Measurements from ENCODE around the gene PNPLA7. TPM values are rescaled to one million over a fixed set of nuclear protein-coding genes. Genes with fewer than 3 reads are reported as not detected.

PNPLA7 gene
- total and polyA plus RNA-seq, 2 of the 8 experiments (the other 6 are each of a cell fraction or from before 2014, with no cell fraction given), result 0.35 to 0.47 TPM

GRCh38 chr9:137480686-137481683 is 69.2 kb downstream of the PNPLA7 start:
- Histone ChIP-seq H3K36me3 (ENCODE audit: control insufficient read depth in 2 of 4, insufficient read depth in 4 of 4, low read length in 3 of 4) (no peaks in the 10 kb centered on the region), H3K27me3 (replicated peaks in 1 of 4; ENCODE audit: control insufficient read depth in 3 of 4, extremely low read depth in 1 of 4, insufficient read depth in 3 of 4, low read length in 3 of 4) (no peaks in the 10 kb centered on the region; a peak in 1 of 7 replicates), H2BK120ac (replicated peaks; ENCODE audit: low read depth, low read length) (no peak overlapping the region), H3K9me3 (ENCODE audit: insufficient read depth in 2 of 2, low read depth in 1 of 2, low read length in 1 of 2) (peaks cover 0 to 4% of the 10 kb centered on the region in 2 experiments; a peak in 1 of 4 replicates), H3K23ac (ENCODE audit: insufficient read length) (no peak overlapping the region), H3K79me1 (ENCODE audit: low read depth, low read length) (no peaks in the 10 kb centered on the region), H3K18ac (ENCODE audit: extremely low read depth, low read length) (no peak overlapping the region; the same call in 1 of the 2 replicates), H3K9ac (replicated peaks in 1 of 4; ENCODE audit: extremely low read depth in 1 of 4, low read depth in 3 of 4, low read length in 3 of 4) (no peak overlapping the region), H4K8ac (ENCODE audit: extremely low read depth, insufficient read depth, low read length) (no peak overlapping the region; the same call in none of the 2 replicates), H4K5ac (ENCODE audit: insufficient read length, low read depth, low read length) (no peak overlapping the region), H3K4ac (replicated peaks; ENCODE audit: insufficient read length, low read depth, low read length) (no peak overlapping the region), H3K14ac (ENCODE audit: insufficient read length) (no peak overlapping the region), H3K4me2 (ENCODE audit: insufficient read depth in 1 of 2, low read depth in 2 of 2, low read length in 2 of 2) (no peak overlapping the region), H3K4me3 (ENCODE audit: extremely low read depth in 1 of 4, insufficient read depth in 2 of 4, low read depth in 3 of 4, low read length in 4 of 4) (no peak overlapping the region), H3K4me1 (replicated peaks in 1 of 4; ENCODE audit: control insufficient read depth in 3 of 4, insufficient read depth in 4 of 4, low read length in 3 of 4) (no peaks in the 10 kb centered on the region; a peak in 2 of 7 replicates), H2AFZ (ENCODE audit: low read length) (no peak overlapping the region), H3K56ac (replicated peaks; ENCODE audit: insufficient read length, low read depth, low read length) (no peak overlapping the region), H2BK20ac (ENCODE audit: low read length) (no peak overlapping the region), H3K27ac (ENCODE audit: low read depth, low read length) (no peak overlapping the region), H4K91ac (replicated peaks; ENCODE audit: insufficient read length, low read length) (no peak overlapping the region), H2BK15ac (ENCODE audit: low read length) (no peak overlapping the region), H3K23me2 (ENCODE audit: low read depth, low read length) (no peaks in the 10 kb centered on the region), H2BK12ac (ENCODE audit: low read depth, low read length) (no peak overlapping the region), H2BK5ac (ENCODE audit: low read depth, low read length) (peak overlapping the region; percentile 52; the same call in 1 of the 2 replicates), H3K79me2 (ENCODE audit: control insufficient read depth in 1 of 2, insufficient read depth in 2 of 2, low read length in 2 of 2) (no peaks in the 10 kb centered on the region), H2AK5ac (ENCODE audit: low read depth, low read length) (no peak overlapping the region; the same call in 1 of the 2 replicates), H4K20me1 (replicated peaks in 1 of 2; ENCODE audit: control insufficient read depth in 1 of 2, insufficient read depth in 2 of 2, low read length in 2 of 2) (no peaks in the 10 kb centered on the region)
- CTCF ChIA-PET (ENCODE audit: partially characterized antibody), result interaction anchor here (1.0 to 1.3 kb wide), 2 partner anchors 30 to 58 kb away, joined by 3 to 4 read pairs; partner anchors contain the start of genes EXD3 and NOXA1
- POLR2A ChIA-PET (ENCODE audit: partially characterized antibody), result no interaction called here
- 91% methylated on average over 34 of the region's 38 CpGs; no CpG with 5 or more reads in 1 of the 2 experiments for WGBS, 2 experiments (ENCODE audit: extremely low coverage in 1 of 2, insufficient coverage in 1 of 2, insufficient read length in 1 of 2, insufficient replicate concordance in 2 of 2, low coverage in 1 of 2, low lambda C conversion rate in 2 of 2, missing lambda C conversion rate in 1 of 2)
- DNase-seq (ENCODE audit: low read depth in 1 of 2, low spot score in 2 of 2) (no peak), FAIRE-seq (no peak)
- no peak for TF ChIP-seq SUZ12 (IDR thresholded peaks at IDR 0.05; ENCODE audit: low read length)
- no peak for TF ChIP-seq PHF8 (conservative IDR thresholded peaks at IDR 0.05; ENCODE audit: low read depth, low read length)
- TF ChIP-seq NANOG (IDR thresholded peaks at IDR 0.05; ENCODE audit: insufficient read depth, low read depth, low read length, poor library complexity, severe bottlenecking), result no peak
- no peak for TF ChIP-seq EGR1 (IDR thresholded peaks at IDR 0.05; ENCODE audit: borderline replicate concordance, low read depth, low read length)
- no peak for TF ChIP-seq FOSL1 (IDR thresholded peaks at IDR 0.05; ENCODE audit: insufficient read depth, low read depth, low read length)
- no peak for TF ChIP-seq POLR2AphosphoS5 (IDR thresholded peaks at IDR 0.05; ENCODE audit: low read depth, low read length)
- TF ChIP-seq SAP30 (IDR thresholded peaks at IDR 0.05; ENCODE audit: insufficient read depth, insufficient replicate concordance, low read length), result no peak
- TF ChIP-seq CEBPB (IDR thresholded peaks at IDR 0.05; ENCODE audit: low read depth, low read length), result no peak
- TF ChIP-seq NRF1 (IDR thresholded peaks at IDR 0.05; ENCODE audit: low read depth, low read length), result no peak
- no peak for TF ChIP-seq RBBP5 (IDR thresholded peaks at IDR 0.05; ENCODE audit: borderline replicate concordance, low read depth, low read length)
- TF ChIP-seq SIRT6 (IDR thresholded peaks at IDR 0.05; ENCODE audit: low read length), result no peak

Measured in H1 (cell line).